Measurements from ENCODE around the gene PPFIA4.
"Not testable (repeated sequence)": the region's sequence is repeated elsewhere in the genome, so short reads cannot be mapped to it uniquely, and the experiment has no call there.

Gene PPFIA4

GRCh38 chr1:203017692-203018091, 8.6 kb upstream of the PPFIA4 start:
- DNase-seq = no peak

DNA sequence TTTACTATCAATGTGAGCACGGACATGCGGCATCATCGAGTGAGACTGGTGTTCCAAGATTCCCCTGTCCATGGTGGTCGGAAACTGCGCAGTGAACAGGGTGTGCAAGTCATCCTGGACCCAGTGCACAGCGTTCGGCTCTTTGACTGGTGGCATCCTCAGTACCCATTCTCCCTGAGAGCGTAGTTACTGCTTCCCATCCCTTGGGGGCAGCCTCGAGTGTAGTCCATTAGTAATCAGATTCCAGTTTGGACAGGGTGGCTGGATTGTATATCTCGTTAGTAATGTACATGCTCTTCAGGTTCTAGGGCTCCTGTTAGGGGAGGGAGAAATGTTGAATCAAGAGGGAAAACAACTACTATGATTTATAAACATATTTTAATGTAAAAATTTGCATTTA, 3.4 kb upstream of the PPFIA4 start:
- not testable (repeated sequence) for DNase-seq

GRCh38 chr1:203025686-203026030, 633 bp upstream of the PPFIA4 start:
- no peak for DNase-seq

DNA sequence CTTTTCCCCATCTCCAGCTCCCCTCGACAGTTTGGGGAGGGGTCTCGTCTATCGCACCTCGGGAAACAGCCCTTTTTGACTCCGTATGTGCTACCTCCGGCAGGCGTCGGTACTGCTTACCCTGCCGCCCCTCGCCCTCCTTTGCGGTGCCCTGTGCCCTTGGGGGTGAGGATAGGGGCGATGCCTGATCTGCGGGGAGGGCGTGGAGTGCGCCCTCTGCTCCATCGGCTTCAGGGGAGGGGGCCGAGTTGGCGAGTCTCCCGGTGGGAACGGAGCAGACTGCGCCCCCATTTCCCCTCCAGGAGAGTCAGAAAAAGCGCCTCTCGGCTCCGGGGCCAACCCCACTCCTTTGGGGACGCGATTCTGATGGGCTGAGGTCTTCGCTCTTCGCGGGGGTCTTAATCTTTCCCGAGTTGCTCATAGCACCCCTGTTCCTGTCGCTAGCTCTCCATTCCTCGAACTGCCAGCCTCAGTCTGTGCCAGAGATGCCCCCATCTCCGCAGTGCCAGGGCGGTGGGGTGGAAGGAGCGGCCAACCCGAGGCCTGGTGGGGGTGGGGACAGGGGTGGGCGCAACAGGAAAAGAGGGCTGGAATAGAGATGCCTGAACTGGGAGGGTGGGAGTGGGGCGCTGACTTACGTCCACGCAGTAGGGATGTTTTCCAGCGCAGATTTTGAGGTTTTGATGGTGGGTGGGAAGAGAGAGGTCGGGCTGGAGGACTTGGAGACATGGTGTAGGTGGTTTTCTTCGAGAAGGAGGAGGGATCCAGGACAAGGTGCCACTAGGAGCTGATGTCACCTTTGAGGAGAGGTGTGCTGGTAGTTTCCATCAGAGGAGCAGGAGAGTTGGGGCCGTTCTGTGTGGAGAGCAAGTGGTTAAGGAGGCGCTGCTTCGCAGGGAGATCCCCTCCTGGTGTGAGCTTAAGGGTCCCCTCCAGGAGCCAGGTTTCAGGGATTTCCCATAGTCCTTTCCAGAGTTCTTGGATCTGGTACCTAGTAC, 674 bp downstream of the PPFIA4 start:
- no peak for DNase-seq

DNA sequence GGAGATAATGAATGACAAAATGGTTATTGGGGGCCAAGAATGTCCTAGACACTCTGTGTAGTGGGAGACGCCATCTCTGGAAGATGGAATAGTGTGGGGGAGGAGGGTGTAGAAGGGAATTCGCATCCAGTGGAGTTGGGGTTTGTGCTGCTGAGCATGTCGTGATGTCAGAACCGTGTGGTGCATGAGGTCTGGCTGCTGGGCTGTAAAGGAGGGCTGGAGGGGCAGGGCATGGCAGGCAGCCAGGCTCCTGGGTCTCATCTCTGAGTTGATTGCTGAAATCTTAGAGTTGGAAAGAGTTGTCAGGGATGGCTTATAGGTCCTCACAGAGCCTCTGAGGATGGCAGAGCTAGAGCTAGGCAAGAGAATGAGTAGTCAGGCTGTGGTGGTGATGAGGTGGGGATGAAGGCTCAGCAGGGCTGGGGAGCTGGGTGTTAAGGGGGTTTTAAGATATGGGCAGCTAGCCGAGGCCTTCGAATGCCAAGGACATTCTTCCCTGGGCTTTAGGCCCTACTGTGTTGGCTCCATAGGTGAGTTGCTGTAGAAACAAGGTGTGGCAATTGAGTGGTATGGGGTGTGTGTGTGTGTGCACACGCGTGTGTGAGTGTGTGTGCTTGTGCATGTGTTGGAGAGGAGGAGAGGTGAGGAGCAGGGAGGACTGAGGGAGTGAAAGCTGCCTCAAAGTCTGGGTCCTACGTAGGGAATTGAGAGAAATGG, 1.9 kb downstream of the PPFIA4 start:
- DNase-seq = no peak

- DNase-seq = no peak
These were observed 2.7 kb downstream of the PPFIA4 start for GRCh38 chr1:203028784-203029553.

GRCh38 chr1:203031467-203031866, 5.2 kb downstream of the PPFIA4 start:
- DNase-seq = no peak

- no peak for DNase-seq
These were observed 7.0 kb downstream of the PPFIA4 start for GRCh38 chr1:203033287-203033686.

- DNase-seq = no peak
These were observed 7.6 kb downstream of the PPFIA4 start for GRCh38 chr1:203033917-203034316.

- DNase-seq = no peak
These were observed 8.3 kb downstream of the PPFIA4 start for GRCh38 chr1:203034422-203035110.

GRCh38 chr1:203035111-203036000, 9.1 kb downstream of the PPFIA4 start:
- no peak for DNase-seq

DNA sequence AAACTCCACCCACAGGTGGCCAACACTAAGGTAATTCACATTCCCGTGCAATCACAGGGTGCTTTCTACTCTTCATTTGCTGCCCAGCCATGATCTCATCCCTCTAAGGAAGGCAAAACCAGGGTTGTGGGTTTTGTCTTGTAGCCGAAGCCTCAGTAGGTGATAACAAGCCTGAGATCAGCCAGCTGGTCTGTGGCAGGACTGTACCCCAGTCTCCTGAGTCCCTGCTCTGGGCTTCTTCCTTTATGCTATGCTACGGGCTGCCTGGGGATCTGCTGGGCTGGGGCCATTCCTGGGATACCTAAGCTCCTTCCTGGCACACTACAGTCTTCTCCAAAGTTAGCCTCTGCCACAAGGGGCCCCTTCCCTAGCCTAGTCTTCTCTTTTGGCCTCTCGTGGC, 9.8 kb downstream of the PPFIA4 start:
- DNase-seq = no peak

- DNase-seq = no peak
These were observed 10.2 kb downstream of the PPFIA4 start for GRCh38 chr1:203036537-203036936.

GRCh38 chr1:203037509-203038190, 11.4 kb downstream of the PPFIA4 start:
- DNase-seq = no peak

DNA sequence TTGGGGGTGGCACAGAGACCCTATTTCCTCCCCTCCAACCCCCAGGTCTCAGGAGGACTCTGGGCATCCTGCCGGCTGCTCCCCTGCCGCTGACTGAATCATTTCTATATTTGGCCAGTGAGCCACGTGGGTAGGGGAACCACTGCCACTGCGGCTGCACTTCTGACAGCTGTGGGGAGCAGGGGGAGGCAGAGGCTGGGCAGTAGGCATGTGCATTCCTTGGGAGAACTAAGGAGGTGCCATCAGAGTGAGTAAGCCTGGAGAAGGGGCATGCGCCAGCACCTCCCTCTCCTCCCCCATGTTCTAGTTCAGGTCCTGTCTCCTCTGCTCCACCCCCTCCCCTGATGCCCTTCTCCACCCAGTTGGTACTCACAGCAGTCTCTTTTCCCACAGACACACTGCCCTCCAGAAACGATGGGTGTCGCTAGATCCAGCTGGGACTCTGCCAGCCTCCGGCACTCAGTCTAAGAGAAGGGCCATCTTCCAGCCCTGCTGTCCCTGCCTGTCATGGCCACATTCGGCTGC, 12.0 kb downstream of the PPFIA4 start:
- no peak for DNase-seq

DNA sequence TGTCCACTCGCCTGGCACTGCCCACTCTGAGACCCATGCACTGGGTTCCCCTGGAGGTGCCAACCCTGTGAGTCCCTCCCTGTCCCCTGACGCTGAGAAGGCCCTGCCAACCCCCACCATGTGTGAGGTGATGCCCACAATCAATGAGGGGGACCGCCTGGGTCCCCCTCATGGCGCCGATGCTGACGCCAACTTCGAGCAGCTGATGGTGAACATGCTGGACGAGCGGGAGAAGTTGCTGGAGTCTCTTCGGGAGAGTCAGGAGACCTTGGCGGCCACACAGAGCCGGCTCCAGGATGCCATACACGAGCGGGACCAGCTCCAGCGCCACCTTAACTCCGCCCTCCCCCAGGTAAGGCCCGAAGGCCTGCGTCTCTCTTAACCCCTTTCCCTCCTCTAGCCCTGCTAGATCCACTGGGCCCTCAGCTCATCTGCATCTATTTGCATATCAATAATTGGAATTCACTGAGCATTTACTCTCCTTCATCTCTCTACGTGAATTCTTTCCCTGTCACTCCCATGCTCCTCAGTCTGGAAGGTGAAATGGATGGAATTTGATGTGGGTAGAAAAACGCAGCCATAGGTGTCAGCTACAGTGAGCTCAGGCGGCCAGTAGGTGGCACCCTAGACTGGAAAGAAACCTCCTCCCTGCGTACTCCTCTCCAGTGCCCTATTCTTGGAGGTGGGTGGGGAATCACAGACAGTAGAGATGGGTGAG, 12.8 kb downstream of the PPFIA4 start:
- peak; percentile 57 for DNase-seq

- DNase-seq = no peak
These were observed 13.6 kb downstream of the PPFIA4 start for GRCh38 chr1:203039609-203040512.

DNA sequence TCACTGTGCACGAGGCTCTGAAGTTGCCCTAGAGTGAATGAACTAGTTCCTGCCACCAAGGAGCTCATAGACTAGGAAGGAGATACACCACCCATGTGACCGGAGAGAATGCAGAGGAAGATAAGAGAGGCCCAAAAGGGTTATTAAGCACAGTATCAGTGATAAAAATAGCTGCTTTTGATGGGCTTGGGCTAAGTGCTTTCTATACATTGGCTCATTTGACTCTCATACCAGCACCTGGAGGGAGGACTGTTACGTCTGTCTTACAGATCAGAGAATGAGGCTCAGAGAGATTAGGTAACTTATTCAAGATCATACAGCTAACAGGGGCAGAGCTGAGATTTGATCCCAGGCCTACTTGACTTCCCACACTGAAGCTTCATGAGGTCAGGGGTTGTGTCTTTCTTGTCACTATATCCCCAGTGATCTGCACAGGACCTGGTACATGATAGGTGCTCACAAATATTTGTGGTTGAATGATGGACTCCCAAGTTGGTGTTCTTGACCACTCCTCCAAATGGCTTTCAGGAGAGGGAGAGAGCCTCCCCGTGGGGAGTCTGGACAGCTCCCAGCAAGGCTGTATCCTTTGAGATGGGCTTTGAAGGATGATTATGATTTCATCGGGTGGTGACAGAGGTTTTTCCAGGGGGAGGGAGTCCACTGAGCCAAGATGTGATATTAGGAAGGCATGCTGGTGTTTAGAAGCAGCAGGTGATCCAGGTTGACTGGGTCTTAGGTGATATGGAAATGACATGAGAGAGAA, 14.4 kb downstream of the PPFIA4 start:
- DNase-seq = no peak
